ENCODE results near the gene DPCD.
A peak's percentile ranks its signal among the peaks of the same experiment; 100 is the strongest.

GRCh38 chr10:101587725-101588653, at the start of gene DPCD, which contains the start of gene POLL:
- peak; percentile 98 for TF ChIP-seq MXI1 (IDR thresholded peaks at IDR 0.05; ENCODE audit: low read depth, low read length)
- TF ChIP-seq CTCF (IDR thresholded peaks at IDR 0.05 in 2 of 3, conservative IDR thresholded peaks at IDR 0.05 in 1 of 3; ENCODE audit: control insufficient read depth in 2 of 3, extremely low read depth in 1 of 3, insufficient read depth in 1 of 3, low read depth in 3 of 3, low read length in 3 of 3), result no peak
- 0 out of 2 replicates have a peak, but pooled peaks have one; percentile 42 for TF ChIP-seq CHD1 (IDR thresholded peaks at IDR 0.05; ENCODE audit: low read depth, low read length)
- TF ChIP-seq PAX5 (IDR thresholded peaks at IDR 0.05; ENCODE audit: borderline replicate concordance, low read depth, low read length), result 0 out of 2 replicates have a peak, but pooled peaks have one; percentile 35
- peak; percentile 64 for TF ChIP-seq IKZF1 (conservative IDR thresholded peaks at IDR 0.05)
- TF ChIP-seq IKZF2 (IDR thresholded peaks at IDR 0.05), result no peak; a peak in 1 of 4 replicates
- TF ChIP-seq NKRF (conservative IDR thresholded peaks at IDR 0.05), result peak; percentile 92
- no peak for TF ChIP-seq MTA3 (IDR thresholded peaks at IDR 0.05; ENCODE audit: borderline replicate concordance, low read length)
- no peak for TF ChIP-seq USF2 (IDR thresholded peaks at IDR 0.05; ENCODE audit: borderline replicate concordance, low read depth, low read length)
- peak; percentile 97 for TF ChIP-seq SIN3A (IDR thresholded peaks at IDR 0.05; ENCODE audit: low read depth, low read length)
- TF ChIP-seq BCLAF1 (IDR thresholded peaks at IDR 0.05), result no peak
- peak; percentile 58; the same call in 1 of the 2 replicates for TF ChIP-seq SREBF2 (IDR thresholded peaks at IDR 0.05; ENCODE audit: low read length)
- TF ChIP-seq STAT1 (conservative IDR thresholded peaks at IDR 0.05), result no peak

Data from GM12878 (cell line).